HG02763 (cell line): ENCODE measurements around the gene PDLIM4.
A peak's percentile ranks its signal among the peaks of the same experiment; 100 is the strongest.

Experiments used
- ATAC-seq: cut with Tn5 transposase; IDR thresholded peaks from one replicate; pipeline ENCODE4 v1.9.1; 2021; ENCODE audit warnings: mild to moderate bottlenecking, moderate library complexity; ENCODE audit not compliant: unreplicated experiment

PDLIM4 gene

DNA sequence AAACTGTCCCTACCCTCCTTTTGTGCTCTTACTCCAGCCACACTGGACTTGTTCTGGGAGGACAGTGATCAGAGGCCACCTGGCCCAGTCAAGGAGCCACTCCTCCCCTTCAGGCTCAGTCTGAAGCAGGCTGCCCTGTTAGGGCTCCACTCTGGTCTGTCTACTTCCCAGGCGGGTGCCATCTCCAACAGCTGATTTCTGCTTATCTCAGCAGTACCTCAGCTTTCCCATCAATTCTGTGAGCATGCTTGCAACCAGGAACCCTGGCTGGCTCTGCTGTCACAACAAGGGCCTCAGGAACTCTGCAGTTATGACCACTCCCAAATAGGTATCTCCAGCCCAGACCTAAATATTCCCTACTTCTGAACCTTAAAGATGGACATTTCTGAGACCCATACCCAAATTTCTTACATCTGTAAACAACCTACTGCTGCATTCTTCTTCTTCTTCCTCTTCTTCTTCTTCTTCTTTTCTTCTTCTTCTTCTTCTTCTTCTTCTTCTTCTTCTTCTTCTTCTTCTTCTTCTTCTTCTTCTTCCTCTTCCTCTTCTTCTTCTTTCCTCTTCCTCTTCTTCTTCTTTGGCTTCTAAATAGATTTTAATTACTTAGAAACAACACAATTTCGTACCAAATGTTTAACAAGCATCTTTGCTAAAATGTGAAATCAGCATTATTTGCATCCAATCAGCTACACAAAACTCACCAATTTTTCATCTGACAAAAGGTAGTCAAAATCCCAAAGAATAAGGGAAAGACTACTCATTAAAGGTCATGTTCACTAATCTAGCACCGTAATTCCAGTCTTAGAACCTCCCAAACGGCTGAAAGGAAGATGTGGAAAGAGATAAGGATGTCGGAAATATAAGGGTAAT, 23.1 kb downstream of the PDLIM4 start:
- no peak for ATAC-seq

GRCh38 chr5:132281856-132282614, 24.5 kb downstream of the PDLIM4 start:
- ATAC-seq: no peak

DNA sequence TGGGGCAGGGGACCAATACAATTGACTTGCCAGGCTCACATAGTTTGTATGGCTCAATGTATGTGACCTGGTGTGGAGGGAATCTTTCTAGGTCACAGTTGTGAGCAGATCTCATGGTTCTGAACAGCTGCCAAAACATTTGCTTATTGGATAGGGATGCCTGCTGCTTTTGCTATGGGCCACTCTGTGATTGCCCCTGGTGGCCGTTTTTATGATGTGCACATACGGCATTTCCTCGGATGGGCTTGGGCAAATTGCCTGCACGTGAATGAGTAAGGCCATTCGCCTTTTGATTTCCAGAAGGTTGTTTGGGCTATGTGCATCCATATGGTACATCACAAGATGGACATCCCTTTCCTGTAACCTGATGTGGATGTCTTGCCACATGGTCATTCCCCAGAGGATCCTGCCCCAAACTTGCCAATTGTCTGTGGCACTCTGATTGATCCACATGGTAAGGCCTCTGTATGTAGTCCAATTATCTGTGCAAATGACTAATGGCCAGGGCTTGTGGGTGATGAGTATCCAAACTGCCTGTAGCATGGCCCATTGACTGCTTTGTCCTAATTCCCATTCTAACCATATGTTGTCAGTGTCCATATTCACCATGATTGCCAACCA, 26.0 kb downstream of the PDLIM4 start:
- ATAC-seq: no peak

- no peak for ATAC-seq
These were observed 31.6 kb downstream of the PDLIM4 start for GRCh38 chr5:132289097-132289496.

DNA sequence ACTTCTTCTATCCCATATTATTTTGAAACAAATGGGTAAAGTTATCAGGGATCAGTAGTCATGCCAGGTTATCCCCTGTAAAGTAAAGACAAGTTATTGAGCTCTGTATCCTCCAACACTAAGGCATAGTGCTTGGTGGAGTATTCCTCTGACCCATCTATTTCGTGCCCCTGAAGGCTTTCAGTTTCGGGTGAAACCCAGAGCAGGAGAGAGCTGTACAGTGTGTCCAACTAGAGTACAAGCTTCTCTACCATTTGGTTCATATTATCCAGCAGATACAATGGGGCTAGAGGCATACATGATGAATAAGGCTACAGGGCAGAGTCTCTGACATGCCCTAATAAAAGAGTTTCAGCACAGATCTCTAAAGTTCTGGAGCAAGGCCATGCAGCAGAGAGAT, 33.5 kb downstream of the PDLIM4 start:
- ATAC-seq: no peak

DNA sequence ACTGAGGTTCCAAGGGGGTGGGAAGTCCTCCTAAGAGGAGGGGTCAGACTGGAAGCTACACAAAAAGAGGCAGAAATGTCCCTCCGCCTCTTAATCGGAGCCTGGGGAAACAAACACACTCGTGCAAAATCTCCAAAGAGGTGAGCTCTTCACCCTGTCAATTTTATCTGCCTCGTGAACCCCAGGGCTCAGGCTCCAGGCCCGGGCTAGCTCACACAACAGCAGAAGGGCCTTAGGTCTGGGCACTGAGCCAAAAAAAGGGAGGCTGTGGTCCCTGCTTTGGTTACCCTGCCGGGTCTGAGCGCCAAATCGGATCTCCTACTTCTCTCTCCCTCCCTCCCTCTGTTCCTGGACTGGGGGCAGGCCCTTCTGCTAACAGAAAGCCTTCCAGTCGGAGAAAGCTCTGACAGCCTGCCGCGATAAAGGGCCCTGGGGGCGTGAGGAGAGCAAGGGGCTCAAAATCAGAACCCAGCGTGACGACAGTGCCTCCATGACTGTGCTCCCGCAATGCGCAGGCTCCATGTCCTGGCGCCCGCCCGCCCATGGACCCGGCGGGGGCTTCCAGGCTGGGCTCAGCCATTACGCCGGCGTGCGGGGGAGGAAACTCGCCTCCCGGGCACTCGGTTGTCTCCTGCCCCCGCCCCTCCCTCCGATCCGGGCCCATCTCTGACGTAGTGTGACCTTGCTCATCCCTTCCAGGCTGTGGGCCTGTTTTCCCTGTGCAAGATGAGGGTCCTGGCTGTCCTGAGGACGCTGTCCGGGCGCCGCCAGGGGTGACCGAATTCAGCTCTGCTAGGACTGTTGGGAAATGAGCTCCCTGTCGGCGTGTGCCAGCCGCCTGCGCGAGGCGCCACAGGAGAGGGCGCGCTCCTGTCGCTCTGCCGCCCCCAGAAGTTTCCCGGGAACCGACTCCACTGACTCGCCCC, 35.8 kb downstream of the PDLIM4 start:
- ATAC-seq: peak; percentile 39

DNA sequence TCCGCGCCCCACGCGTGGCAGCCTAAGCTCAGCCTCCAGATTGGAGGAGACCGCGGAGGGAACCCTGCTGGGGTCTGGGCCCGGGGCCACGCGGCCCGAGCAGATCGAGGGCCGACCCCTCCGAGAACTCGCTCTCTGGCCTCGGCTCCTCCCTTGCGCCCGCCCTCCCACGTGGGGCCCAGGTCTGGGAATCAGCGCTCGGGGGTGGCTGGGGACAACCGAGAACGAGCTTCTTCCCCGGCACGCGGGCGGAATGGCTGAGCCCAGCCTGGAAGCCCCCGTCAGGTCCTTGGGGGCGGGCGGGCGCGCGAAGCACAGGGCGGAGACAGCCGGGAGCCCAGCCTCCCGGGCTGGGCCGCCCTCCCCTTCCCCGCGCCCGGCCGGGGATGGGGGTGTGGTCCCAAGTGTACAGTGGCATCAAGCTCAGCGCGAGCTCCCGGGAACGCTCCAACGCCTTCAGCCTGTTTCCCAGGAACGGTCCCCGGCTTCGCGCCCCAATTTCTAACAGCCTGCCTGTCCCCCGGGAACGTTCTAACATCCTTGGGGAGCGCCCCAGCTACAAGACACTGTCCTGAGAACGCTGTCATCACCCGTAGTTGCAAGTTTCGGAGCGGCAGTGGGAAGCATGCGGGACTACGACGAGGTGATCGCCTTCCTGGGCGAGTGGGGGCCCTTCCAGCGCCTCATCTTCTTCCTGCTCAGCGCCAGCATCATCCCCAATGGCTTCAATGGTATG, 36.7 kb downstream of the PDLIM4 start, which contains the start of gene SLC22A4:
Gene SLC22A4, plus strand, starts transcription at position 403 of the 736 bp plus-strand sequence. Its CDS starts 223 bp downstream, at position 626.
- peak; percentile 65 for ATAC-seq

DNA sequence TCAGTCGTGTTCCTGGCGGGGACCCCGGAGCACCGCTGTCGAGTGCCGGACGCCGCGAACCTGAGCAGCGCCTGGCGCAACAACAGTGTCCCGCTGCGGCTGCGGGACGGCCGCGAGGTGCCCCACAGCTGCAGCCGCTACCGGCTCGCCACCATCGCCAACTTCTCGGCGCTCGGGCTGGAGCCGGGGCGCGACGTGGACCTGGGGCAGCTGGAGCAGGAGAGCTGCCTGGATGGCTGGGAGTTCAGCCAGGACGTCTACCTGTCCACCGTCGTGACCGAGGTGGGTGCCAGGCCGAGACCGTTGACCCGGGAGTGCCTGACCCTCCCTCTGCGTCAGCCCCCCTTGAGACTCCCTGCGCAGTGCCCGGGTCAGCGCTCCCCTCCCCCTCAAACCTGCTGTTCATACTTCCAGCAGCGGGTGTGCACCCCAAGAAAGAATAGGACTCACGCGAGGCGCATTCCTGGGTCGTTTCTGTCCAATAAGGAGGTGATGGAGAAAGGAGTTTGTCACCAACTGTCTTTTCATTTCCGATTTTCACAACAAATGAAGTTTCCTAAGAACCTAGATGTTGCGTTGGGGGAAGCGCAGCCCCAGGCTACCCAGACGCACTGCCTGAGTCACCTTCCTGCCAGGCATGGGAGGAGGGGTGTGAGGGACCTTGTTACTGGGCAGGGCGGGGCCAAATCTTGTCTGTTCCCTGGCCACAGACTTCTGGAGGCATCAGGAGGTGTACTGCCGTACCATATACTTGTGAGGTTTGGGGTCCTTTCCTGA, 37.4 kb downstream of the PDLIM4 start:
- no peak for ATAC-seq

DNA sequence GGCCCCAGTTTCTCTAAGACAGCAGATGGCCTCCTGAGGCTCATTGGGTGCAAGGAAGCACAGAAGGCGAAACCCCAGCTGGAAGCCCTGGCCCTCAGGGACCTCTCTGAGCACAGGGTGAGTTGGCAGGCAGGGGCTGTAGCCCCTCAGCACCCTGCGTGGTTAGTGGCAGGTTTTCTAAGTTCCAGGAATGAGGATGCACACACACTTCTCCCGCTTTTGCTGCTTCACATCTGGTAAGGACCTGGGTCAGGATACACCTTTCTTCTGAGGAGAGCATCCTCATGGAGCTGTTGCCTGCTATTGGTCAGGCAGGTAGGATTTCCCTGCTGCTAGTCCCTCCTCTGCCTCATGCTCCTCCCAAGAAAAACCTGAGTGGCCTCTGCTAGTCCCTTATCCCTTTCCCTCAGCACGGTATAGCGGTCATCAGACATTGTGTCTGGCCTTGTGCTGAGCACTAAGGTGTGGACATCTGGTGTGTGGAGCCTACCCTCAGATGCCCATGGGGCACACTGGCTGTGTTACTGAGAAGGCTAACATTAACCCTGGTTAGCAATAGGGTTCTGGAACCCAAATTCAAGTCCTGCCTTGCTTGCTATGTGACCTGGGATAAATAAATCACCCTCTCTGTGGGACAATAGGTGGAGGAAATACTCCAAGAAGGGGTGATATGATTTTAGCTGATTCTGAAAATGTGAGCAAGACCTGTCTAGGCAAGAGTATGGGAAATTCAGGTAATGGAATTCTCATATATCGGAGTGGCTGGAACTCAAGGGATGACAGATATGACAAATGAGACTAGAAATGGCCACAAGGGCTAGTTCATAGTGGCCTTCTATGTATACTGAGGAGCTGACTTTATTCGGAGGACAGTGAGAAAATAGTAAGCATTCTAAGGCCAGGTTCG, 38.3 kb downstream of the PDLIM4 start:
- no peak for ATAC-seq

- ATAC-seq: no peak
These were observed 39.0 kb downstream of the PDLIM4 start for GRCh38 chr5:132296412-132297016.

GRCh38 chr5:132297211-132297940, 39.9 kb downstream of the PDLIM4 start:
- ATAC-seq: no peak

DNA sequence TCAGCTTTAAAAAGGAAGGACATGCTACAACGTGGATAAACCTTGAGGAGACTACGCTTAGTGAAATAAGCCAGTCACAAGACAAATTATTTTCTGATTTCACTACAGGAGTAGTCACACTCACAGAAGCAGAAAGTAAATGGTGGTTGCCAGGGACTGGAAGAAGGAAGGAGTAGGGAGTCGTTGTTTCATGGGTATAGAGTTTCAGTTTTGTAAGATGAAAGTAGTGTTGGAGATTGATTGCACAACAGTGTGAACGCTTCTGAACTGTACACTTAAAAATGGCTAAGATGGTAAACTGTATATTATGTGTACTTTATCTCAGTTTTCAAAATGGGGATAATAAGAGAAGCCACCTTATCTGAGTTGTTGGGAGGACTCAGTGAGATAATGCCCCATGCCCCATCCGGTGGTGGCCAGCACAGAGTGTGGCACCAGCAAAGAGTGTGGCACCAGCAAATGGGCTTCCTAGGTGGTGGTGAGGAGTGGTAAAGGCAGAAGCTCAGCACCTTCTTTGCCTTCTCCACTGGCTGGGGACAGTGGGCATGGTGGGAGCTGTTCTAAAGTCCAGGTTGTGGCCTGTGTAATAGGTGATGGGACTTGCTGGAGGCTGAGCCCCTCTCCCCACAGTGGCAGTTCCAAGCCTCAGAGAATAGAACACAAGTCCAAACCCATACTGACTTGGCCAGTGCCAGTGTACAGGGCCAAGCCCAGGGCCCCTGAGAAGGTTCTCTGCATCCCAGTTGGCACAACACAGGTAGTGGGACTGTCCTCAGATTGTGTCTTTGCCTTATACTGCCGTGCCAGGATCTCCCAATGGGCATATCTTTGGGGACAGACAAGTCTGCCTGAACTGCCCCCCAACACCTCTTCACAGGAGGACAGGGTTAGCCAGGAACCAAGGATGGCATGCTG, 41.1 kb downstream of the PDLIM4 start:
- ATAC-seq: no peak

GRCh38 chr5:132299917-132300316, 42.4 kb downstream of the PDLIM4 start:
- no peak for ATAC-seq

DNA sequence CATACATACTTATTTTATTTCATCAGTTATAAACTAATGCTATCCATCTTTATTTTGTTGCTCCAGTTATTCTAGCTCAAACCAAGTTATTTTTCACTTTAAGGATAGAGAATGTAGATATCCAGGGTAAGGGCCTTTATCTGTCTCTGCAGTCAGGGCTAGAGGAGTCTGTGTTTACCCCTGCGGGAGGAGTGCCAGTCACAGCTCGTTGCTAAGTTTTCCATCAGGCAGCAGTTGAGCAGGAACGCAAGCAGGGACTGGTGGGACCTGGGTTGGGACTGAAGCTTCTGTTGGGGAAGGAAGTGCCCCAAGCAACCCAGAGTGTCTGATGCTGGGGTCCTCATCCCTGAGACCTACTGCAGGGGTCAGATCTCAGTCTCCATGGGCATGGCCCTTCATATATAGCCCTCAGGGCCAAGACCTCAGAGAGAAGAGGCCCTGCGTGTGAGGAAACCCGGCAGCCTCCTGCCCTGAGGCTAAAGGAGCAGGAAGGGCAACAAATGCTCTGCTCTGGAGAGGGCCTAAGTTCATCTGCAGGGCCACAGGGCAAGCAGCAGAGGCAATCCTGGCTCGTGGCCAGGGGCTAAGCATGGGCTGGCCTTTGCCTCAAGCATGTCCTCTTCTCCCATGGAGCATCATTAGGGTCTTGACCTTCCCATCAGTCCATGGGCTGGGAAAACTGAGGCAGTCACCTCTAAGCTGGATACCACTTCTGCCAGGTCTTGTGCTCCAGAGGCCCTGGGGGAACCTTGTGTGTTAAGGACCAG, 43.3 kb downstream of the PDLIM4 start:
- ATAC-seq: no peak
